HG02852 (cell line): Measurements from ENCODE around the gene KRT36.

ENCODE experiments used
- ATAC-seq: cut with Tn5 transposase; IDR thresholded peaks from one replicate; pipeline ENCODE4 v1.9.1; 2021; ENCODE audit warnings: mild to moderate bottlenecking, moderate library complexity; ENCODE audit not compliant: unreplicated experiment

KRT36 gene

DNA sequence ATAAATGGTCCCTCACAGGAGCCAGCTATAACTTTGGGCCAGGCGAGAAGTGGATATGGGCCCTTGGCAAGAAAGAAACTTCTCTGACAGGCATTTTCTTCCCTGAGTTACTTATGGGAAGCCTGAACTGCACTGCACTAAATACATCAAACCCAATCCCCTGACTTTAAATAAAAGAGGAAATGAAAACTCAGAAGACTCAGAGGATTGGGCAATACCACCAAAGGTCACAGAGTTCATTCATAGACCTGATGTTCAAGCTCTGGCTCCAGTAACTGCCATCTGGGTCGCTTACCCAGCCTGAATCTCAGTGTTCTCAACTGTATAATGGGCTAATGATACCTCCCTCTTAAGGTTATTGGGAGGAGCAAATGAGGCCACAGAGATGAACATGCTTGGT lies 9.6 kb downstream of the KRT36 start:
- no peak for ATAC-seq

GRCh38 chr17:41478237-41478636 lies 11.5 kb downstream of the KRT36 start:
- no peak for ATAC-seq

DNA sequence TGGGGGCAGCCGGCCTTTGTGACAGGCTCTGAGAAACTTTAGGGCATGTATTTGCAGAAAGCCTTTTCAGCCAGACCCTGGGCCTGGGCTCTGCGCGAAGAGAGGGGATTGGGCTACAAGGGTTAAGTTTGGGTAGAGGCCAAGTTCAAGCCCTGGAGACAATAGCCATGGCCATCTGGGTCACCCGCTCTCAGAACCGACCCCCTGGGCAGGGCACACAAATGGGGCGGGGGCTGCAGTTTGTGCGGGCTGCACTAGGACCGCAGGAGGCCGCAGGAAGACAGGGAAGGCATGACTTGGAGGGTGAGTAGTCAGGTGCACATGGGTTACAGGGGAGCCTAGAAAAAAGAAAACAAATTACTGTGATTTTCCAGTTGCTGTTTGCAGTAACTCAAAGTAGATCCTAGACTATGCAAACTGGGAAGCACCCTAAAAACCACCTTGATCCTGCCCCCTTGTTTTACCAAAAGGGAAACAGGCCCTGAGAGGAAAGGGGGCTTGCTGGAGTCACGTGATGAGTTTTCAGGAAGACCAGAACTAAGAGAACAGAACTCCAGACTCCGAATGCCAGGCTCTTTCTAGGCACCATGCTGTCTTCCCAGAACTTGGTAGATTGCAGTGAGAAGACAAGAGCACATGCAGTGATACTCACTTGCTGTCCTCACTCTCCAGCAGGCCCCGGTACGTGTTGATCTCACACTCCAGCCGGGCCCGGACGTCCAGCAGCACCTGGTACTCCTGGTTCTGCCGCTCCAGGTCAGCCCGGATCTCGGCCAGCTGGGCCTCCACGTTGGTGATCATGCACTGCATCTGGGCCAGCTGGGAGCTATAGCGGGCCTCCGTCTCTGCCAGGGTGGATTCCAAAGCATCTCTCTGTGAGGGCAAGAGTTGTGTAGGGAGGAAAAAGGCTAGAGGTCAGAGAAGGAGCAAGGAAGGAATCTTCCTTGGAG lies 12.6 kb downstream of the KRT36 start:
- no peak for ATAC-seq

GRCh38 chr17:41475421-41475820 lies 14.3 kb downstream of the KRT36 start:
- ATAC-seq = no peak

DNA sequence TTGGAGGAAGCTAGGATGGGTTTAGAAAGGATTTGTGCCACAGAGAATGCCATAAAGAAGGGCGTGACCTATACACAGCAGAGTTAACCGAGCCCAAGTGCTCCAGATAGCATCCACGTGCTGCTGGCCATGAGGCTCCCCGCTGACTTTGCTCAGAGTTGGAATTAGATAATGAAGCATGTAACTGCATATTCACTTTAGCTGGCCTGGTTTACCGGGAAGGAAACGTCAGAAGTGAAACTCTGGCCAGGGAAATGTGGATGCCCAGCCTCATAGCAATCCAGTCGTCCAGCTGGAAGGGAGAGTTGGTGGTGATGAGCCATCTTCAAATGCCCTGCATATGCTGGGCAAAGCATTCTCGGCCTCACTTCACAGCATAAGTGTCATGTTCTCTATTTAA lies 14.8 kb downstream of the KRT36 start:
- ATAC-seq = no peak

- no peak for ATAC-seq
These were observed 21.4 kb downstream of the KRT36 start for GRCh38 chr17:41468346-41468745.

DNA sequence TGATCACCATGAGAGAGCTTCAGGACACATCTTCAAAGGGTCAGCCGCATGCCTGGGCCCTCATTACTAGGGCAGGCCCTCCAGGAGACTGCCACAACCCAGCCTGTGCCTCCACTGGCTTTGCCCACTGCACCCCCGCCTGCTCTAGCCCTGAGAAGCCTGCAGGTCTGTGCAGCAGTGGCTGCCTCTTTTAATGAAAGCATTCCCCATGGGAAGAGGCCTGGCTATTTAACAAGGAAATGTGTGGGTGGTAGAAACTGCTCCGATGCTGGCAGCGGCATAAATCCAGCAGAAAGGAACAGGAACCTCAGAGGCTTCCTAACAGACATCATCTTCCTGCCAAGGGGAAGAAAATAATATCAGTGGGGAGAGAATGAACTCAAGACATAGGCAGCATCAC lies 22.1 kb downstream of the KRT36 start:
- ATAC-seq = no peak

- no peak for ATAC-seq
These were observed 22.7 kb downstream of the KRT36 start, which contains the start of gene KRT32 for GRCh38 chr17:41466988-41467387. Gene KRT32 (minus strand): TSS chr17:41467386. CDS start chr17:41467325, 61 bp downstream.

GRCh38 chr17:41464682-41465081 lies 25.0 kb downstream of the KRT36 start:
- ATAC-seq = no peak

DNA sequence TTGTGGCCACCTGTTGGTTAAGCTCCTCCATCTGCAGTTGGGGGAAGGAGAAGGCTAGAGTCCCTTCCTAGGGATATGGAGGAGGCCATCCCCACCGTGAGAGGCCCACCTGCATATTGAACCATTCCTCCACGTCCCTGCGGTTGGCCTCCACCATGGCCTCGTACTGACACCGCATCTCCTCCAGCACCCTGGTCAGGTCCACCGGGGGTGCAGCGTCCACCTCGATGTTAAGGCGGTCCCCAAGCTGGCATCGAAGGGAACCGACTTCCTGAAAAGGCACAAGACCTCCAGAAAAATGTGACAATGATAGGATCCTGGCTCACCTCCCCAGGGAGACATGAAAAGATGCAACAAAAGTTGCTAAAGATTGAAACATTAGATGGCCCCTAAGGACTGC lies 25.5 kb downstream of the KRT36 start:
- ATAC-seq = no peak

DNA sequence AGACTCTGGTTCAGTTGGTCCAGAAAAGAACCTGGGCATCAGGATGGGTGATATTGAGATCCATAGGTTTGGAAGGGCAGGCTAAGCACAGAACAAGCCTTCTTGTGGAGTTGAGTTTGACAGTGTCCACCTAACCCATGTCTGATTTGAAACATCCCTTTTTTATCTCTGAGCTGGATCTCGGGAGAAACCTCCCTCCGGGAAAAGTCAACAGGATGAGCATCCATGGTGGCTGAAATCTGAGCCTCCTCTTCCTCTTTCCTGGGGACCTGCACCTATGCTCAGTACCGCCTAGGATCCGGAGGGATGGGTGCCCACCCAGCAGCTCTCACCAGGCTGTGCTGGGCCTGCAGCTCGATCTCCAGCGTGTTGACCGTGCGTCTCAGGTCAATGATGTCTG lies 26.0 kb downstream of the KRT36 start:
- no peak for ATAC-seq

- ATAC-seq = no peak
These were observed 27.0 kb downstream of the KRT36 start for GRCh38 chr17:41462705-41463104.

- ATAC-seq = no peak
These were observed 32.0 kb downstream of the KRT36 start for GRCh38 chr17:41457676-41458075.

DNA sequence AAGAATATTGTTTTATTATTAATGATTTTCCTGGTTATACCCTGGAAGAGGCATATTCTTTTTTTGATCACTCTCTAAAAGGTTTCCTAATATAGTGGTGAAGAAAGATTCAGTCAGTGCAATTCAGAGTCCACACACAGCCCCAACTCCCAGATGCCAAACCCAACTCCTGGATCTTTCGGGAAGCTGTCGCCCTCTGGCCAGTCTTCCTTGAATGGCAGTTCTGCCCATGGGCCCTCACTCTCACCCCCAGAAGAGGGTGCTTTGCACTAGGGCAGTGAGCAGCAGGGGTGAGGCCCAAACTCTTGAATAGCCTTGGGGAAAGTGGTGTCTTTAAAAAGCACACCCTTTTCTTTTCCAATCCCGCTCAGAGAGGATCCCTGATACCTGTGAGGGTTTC lies 33.5 kb downstream of the KRT36 start:
- ATAC-seq = no peak

DNA sequence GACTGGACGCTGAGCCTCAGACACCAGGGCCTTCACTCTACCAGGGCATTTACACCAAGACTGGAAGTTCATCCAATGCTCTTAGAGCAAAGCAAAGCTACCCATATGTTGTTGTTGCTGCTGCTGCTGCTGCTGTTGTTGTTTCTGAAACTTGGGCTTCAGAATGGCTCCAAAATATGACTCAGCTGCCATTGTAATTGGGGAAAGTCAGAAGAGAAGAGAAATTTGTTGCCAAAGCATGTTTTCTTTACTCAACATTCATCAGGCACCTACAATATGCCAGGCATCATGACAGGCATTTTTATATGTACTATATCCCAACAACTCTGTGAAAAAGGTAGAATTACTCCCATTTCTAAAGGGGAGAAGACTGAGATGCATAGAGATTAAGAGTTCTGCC lies 34.5 kb downstream of the KRT36 start:
- no peak for ATAC-seq

DNA sequence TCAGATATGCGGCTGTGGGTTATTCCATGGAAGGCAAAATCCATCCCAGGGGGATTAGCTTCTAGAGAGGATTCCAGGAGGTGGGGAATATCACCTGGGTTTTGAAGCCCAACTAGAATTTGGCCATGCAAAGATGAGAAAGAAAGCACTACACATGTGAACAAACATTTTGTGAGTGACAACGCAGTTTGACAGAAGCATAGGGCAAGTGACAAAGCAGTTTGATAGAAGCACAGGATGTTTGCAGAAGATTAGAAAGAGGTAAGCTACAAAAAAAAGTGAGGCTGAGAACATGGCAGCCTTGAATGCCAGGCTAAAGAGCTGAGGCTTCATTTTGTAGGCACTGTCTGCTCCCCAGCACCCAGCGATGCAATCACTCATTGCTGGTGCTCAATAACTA lies 36.6 kb downstream of the KRT36 start:
- no peak for ATAC-seq

- no peak for ATAC-seq
These were observed 37.4 kb downstream of the KRT36 start for GRCh38 chr17:41452281-41452680.

GRCh38 chr17:41451154-41451728 lies 38.5 kb downstream of the KRT36 start:
- no peak for ATAC-seq

GRCh38 chr17:41449008-41449407 lies 40.7 kb downstream of the KRT36 start:
- ATAC-seq = no peak

DNA sequence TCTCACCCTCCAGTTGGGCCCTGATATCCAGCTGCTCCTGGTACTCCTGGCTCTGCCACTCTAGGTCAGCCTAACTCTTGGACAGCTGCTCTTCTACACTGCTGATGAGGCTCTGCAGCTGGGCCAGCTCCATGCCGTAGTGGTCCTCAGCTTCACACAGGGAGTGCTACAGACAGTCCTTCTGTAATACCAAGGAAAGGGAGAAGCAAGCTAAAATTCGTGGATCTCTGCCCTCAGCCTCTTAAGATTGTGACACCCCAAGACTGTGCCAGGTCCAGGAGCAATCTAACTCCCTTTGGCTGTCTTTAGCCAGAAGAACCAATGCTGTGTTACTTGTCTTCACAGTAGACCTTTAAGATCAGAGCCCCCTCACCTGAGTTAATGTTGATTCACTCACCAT lies 41.2 kb downstream of the KRT36 start:
- ATAC-seq = no peak

DNA sequence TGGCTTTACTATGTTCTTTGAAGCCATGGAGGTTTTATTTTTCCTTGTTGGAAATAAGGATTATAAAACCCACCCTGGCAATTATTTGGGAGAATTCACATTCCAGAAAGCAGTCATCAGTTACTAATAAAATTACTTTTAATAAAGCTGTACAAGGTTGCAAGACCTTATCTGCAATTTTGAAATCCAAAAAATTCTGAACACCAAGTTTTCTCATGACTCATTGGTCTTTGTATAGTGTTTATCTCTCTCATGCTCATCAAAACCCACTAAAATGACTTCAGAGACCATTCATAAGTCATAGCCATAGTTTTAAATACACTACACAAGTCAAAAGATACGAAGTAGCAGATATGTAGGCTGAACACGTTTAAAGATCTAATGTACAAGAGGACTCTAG lies 42.9 kb downstream of the KRT36 start:
- no peak for ATAC-seq

DNA sequence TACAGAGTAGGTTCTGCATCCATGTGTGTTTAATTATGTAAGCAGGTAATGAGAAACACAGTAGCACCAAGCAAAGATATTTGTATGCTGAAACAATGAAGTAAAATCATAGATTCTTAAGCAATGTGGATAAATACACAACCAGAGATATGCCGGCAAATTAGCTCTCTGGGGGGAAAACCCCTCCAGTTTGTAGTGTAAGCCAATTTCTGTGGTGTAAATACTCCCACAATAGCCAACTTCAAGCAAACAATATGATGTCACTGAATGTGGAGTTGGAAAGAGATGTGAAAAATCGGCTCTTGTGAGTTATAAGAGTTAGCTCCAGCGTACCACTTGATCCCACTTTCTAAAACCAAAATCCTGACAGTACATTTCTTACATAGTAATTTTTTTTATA lies 45.1 kb downstream of the KRT36 start:
- no peak for ATAC-seq
